ENCODE data around the gene IFTAP.
"Not testable (repeated sequence)": the region's sequence is repeated elsewhere in the genome, so short reads cannot be mapped to it uniquely, and the experiment has no call there.

Gene IFTAP

GRCh38 chr11:36657610-36658267, 63.4 kb downstream of the IFTAP start:
- peaks cover 13% of the 10 kb centered on the region for H3K9me3 Mint-ChIP-seq
- peaks cover 3% of the 10 kb centered on the region for H3K27me3 Mint-ChIP-seq
- no peak overlapping the region for H3K4me3 Mint-ChIP-seq
- H3K36me3 Mint-ChIP-seq (ENCODE audit: low read depth) = no peaks in the 10 kb centered on the region
- H3K27ac Mint-ChIP-seq = no peak overlapping the region
- H3K4me1 Mint-ChIP-seq (ENCODE audit: low read depth) = no peaks in the 10 kb centered on the region

- not testable (repeated sequence) for H3K4me1 Mint-ChIP-seq (ENCODE audit: low read depth); H3K27ac Mint-ChIP-seq; H3K9me3 Mint-ChIP-seq; H3K27me3 Mint-ChIP-seq; H3K36me3 Mint-ChIP-seq (ENCODE audit: low read depth); H3K4me3 Mint-ChIP-seq
Observed at GRCh38 chr11:36661359-36661758, 67.1 kb downstream of the IFTAP start.

GRCh38 chr11:36672815-36673450, 78.6 kb downstream of the IFTAP start:
- Mint-ChIP-seq H3K27me3 (peaks cover 24% of the 10 kb centered on the region), H3K4me1 (ENCODE audit: low read depth) (no peaks in the 10 kb centered on the region), H3K36me3 (ENCODE audit: low read depth) (no peaks in the 10 kb centered on the region), H3K9me3 (no peaks in the 10 kb centered on the region), H3K4me3 (no peak overlapping the region), H3K27ac (no peak overlapping the region)

GRCh38 chr11:36679547-36679946, 85.2 kb downstream of the IFTAP start:
- not testable (repeated sequence) for H3K27ac Mint-ChIP-seq; H3K9me3 Mint-ChIP-seq; H3K36me3 Mint-ChIP-seq (ENCODE audit: low read depth); H3K4me3 Mint-ChIP-seq; H3K4me1 Mint-ChIP-seq (ENCODE audit: low read depth)
- peaks cover 54% of the 10 kb centered on the region for H3K27me3 Mint-ChIP-seq

- Mint-ChIP-seq H3K27me3 (peaks cover 70% of the 10 kb centered on the region), H3K4me3 (no peak overlapping the region), H3K9me3 (peaks cover 10% of the 10 kb centered on the region), H3K4me1 (ENCODE audit: low read depth) (no peaks in the 10 kb centered on the region), H3K36me3 (ENCODE audit: low read depth) (no peaks in the 10 kb centered on the region), H3K27ac (no peak overlapping the region)
Observed at GRCh38 chr11:36683818-36684217, 89.5 kb downstream of the IFTAP start.

GRCh38 chr11:36684840-36685801, 90.8 kb downstream of the IFTAP start:
- Mint-ChIP-seq H3K4me3 (no peak overlapping the region), H3K4me1 (ENCODE audit: low read depth) (no peaks in the 10 kb centered on the region), H3K27ac (no peak overlapping the region), H3K36me3 (ENCODE audit: low read depth) (no peaks in the 10 kb centered on the region), H3K9me3 (peaks cover 10% of the 10 kb centered on the region), H3K27me3 (peaks cover 75% of the 10 kb centered on the region)

- no peak overlapping the region for H3K27ac Mint-ChIP-seq
- H3K36me3 Mint-ChIP-seq (ENCODE audit: low read depth) = no peaks in the 10 kb centered on the region
- peaks cover 56% of the 10 kb centered on the region for H3K27me3 Mint-ChIP-seq
- H3K9me3 Mint-ChIP-seq = peaks cover 4% of the 10 kb centered on the region
- no peaks in the 10 kb centered on the region for H3K4me1 Mint-ChIP-seq (ENCODE audit: low read depth)
- H3K4me3 Mint-ChIP-seq = no peak overlapping the region
Observed at GRCh38 chr11:36688132-36688531, 93.8 kb downstream of the IFTAP start.

- no peak overlapping the region for H3K4me3 Mint-ChIP-seq
- peaks cover 4% of the 10 kb centered on the region for H3K9me3 Mint-ChIP-seq
- H3K27ac Mint-ChIP-seq = no peak overlapping the region
- peaks cover 58% of the 10 kb centered on the region for H3K27me3 Mint-ChIP-seq
- H3K4me1 Mint-ChIP-seq (ENCODE audit: low read depth) = no peaks in the 10 kb centered on the region
- no peaks in the 10 kb centered on the region for H3K36me3 Mint-ChIP-seq (ENCODE audit: low read depth)
Observed at GRCh38 chr11:36688571-36689291, 94.4 kb downstream of the IFTAP start.

GRCh38 chr11:36689442-36689841, 95.1 kb downstream of the IFTAP start:
- Mint-ChIP-seq H3K4me3 (no peak overlapping the region), H3K27me3 (peaks cover 55% of the 10 kb centered on the region), H3K27ac (no peak overlapping the region), H3K9me3 (peaks cover 4% of the 10 kb centered on the region), H3K36me3 (ENCODE audit: low read depth) (no peaks in the 10 kb centered on the region), H3K4me1 (ENCODE audit: low read depth) (no peaks in the 10 kb centered on the region)

- Mint-ChIP-seq H3K4me1 (ENCODE audit: low read depth) (no peaks in the 10 kb centered on the region), H3K4me3 (no peak overlapping the region), H3K27me3 (peaks cover 35% of the 10 kb centered on the region), H3K36me3 (ENCODE audit: low read depth) (no peaks in the 10 kb centered on the region), H3K9me3 (no peaks in the 10 kb centered on the region), H3K27ac (no peak overlapping the region)
Observed at GRCh38 chr11:36692704-36693103, 98.4 kb downstream of the IFTAP start.

GRCh38 chr11:36693139-36693843, 99.0 kb downstream of the IFTAP start:
- H3K4me1 Mint-ChIP-seq (ENCODE audit: low read depth) = no peaks in the 10 kb centered on the region
- no peak overlapping the region for H3K4me3 Mint-ChIP-seq
- H3K9me3 Mint-ChIP-seq = no peaks in the 10 kb centered on the region
- no peaks in the 10 kb centered on the region for H3K36me3 Mint-ChIP-seq (ENCODE audit: low read depth)
- H3K27ac Mint-ChIP-seq = no peak overlapping the region
- H3K27me3 Mint-ChIP-seq = peaks cover 30% of the 10 kb centered on the region

- Mint-ChIP-seq H3K27me3 (peaks cover 18% of the 10 kb centered on the region), H3K4me1 (ENCODE audit: low read depth) (no peaks in the 10 kb centered on the region), H3K9me3 (no peaks in the 10 kb centered on the region), H3K4me3 (no peak overlapping the region), H3K27ac (no peak overlapping the region), H3K36me3 (ENCODE audit: low read depth) (no peaks in the 10 kb centered on the region)
Observed at GRCh38 chr11:36695111-36695510, 100.8 kb downstream of the IFTAP start.

GRCh38 chr11:36695571-36695970, 101.3 kb downstream of the IFTAP start:
- H3K27ac Mint-ChIP-seq = no peak overlapping the region
- H3K27me3 Mint-ChIP-seq = peaks cover 20% of the 10 kb centered on the region
- no peaks in the 10 kb centered on the region for H3K36me3 Mint-ChIP-seq (ENCODE audit: low read depth)
- no peaks in the 10 kb centered on the region for H3K4me1 Mint-ChIP-seq (ENCODE audit: low read depth)
- no peak overlapping the region for H3K4me3 Mint-ChIP-seq
- H3K9me3 Mint-ChIP-seq = no peaks in the 10 kb centered on the region

GRCh38 chr11:36696550-36696949, 102.2 kb downstream of the IFTAP start:
- no peaks in the 10 kb centered on the region for H3K4me1 Mint-ChIP-seq (ENCODE audit: low read depth)
- no peak overlapping the region for H3K4me3 Mint-ChIP-seq
- no peaks in the 10 kb centered on the region for H3K36me3 Mint-ChIP-seq (ENCODE audit: low read depth)
- H3K9me3 Mint-ChIP-seq = no peaks in the 10 kb centered on the region
- no peak overlapping the region for H3K27ac Mint-ChIP-seq
- H3K27me3 Mint-ChIP-seq = peaks cover 22% of the 10 kb centered on the region
